HL-60 (cell line): ENCODE results near the gene GZMM.

Experiments used
- DNase-seq, 2 experiments: peaks; one replicate each; pipeline ENCODE4 v3.0.0-alpha.2; 2010 to 2020; ENCODE audit warnings: low read depth in 1 of 2, low spot score in 1 of 2
- H3K27ac ChIP-seq: fragments of 250-450 bp; sonication (Bioruptor Pico); replicated peaks from 2 replicates; pipeline ENCODE4 v1.5.1; 2020; ENCODE audit warnings: mild to moderate bottlenecking, moderate library complexity
- H3K27me3 ChIP-seq: fragments of 250-450 bp; sonication (Bioruptor Pico); 2 replicates; pipeline ENCODE4 v1.5.1; 2021; ENCODE audit warnings: mild to moderate bottlenecking, moderate library complexity; ENCODE audit not compliant: insufficient read depth, poor library complexity, severe bottlenecking
- H3K4me3 ChIP-seq: replicated peaks from 2 replicates; pipeline ENCODE4 v1.5.1; 2011; ENCODE audit warnings: mild to moderate bottlenecking, control low read depth, low read length; ENCODE audit not compliant: insufficient read depth
- CTCF ChIP-seq: IDR thresholded peaks from one replicate; pipeline ENCODE4 v1.5.1; 2011; ENCODE audit warnings: low read length, control low read depth, inconsistent platforms; ENCODE audit not compliant: insufficient read depth
- GABPA ChIP-seq: IDR thresholded peaks from 2 replicates; pipeline ENCODE4 v1.6.1; 2012; ENCODE audit warnings: low read depth
- POLR2AphosphoS5 ChIP-seq: IDR thresholded peaks from 2 replicates; pipeline ENCODE4 v1.6.1; 2012; ENCODE audit warnings: low read depth
- REST ChIP-seq: IDR thresholded peaks from 2 replicates; pipeline ENCODE4 v1.6.1; 2012; ENCODE audit warnings: low read depth; ENCODE audit not compliant: insufficient replicate concordance
- SPI1 ChIP-seq: IDR thresholded peaks from 2 replicates; pipeline ENCODE4 v1.6.1; 2012; ENCODE audit warnings: low read depth, mild to moderate bottlenecking, borderline replicate concordance

GZMM gene

GRCh38 chr19:542173-542866 lies 1.5 kb upstream of the GZMM start:
- no peak overlapping the region for H3K27ac ChIP-seq
- H3K27me3 ChIP-seq: no peaks in the 10 kb centered on the region
- TF ChIP-seq REST (no peak), POLR2AphosphoS5 (no peak), GABPA (no peak), SPI1 (no peak), CTCF (no peak)
- DNase-seq: no peak
- no peak overlapping the region for H3K4me3 ChIP-seq

- H3K27ac ChIP-seq: no peak overlapping the region
- H3K4me3 ChIP-seq: no peak overlapping the region
- TF ChIP-seq CTCF: no peak
- TF ChIP-seq SPI1: no peak
- TF ChIP-seq GABPA: no peak
- TF ChIP-seq REST: no peak
- no peak for TF ChIP-seq POLR2AphosphoS5
- no peaks in the 10 kb centered on the region for H3K27me3 ChIP-seq
- DNase-seq: no peak
These were observed 3.3 kb downstream of the GZMM start for GRCh38 chr19:547117-547516.

GRCh38 chr19:547836-548720 lies 4.2 kb downstream of the GZMM start:
- Histone ChIP-seq H3K27ac (no peak overlapping the region), H3K4me3 (no peak overlapping the region), H3K27me3 (no peaks in the 10 kb centered on the region)
- no peak for DNase-seq
- TF ChIP-seq POLR2AphosphoS5: no peak
- TF ChIP-seq CTCF: no peak
- TF ChIP-seq GABPA: no peak
- TF ChIP-seq SPI1: no peak
